ENCODE measurements around the gene FRAT2.

- TF ChIP-seq CTCF (IDR thresholded peaks at IDR 0.05; ENCODE audit: low read depth, low read length, poor library complexity, severe bottlenecking), result no peak
- TF ChIP-seq EZH2phosphoT487 (IDR thresholded peaks at IDR 0.05; ENCODE audit: borderline replicate concordance, low read length), result no peak
Measured at GRCh38 chr10:97291357-97292096, 43.0 kb downstream of the FRAT2 start.
